Psoas muscle (tissue), 8 donors: ENCODE results near the gene PIP4K2C. TPM values are rescaled to one million over a fixed set of nuclear protein-coding genes. Genes with fewer than 3 reads are reported as not detected.

Experiments used
- ATAC-seq, 4 donors: fragments of 200-7000 bp; cut with Tn5 transposase; one replicate each; pipeline ENCODE4 v1.9.1; 2020; ENCODE audit warnings: moderate library complexity in 3 of 4, mild to moderate bottlenecking in 2 of 4
- DNase-seq, 2 donors: peaks; one replicate each; pipeline ENCODE4 v3.0.0-alpha.2; 2020
- H3K27ac ChIP-seq: fragments of 200-600 bp; one replicate; pipeline ENCODE4 v1.8.0; 2022
- H3K27me3 ChIP-seq, 3 donors: fragments of 200-600 bp in 1 of 3; one replicate each; pipeline versions ENCODE4 v1.6.1 to v1.8.0; 2013 to 2022; ENCODE audit warnings: low read length in 2 of 3, mild to moderate bottlenecking in 2 of 3, moderate library complexity in 1 of 3; ENCODE audit not compliant: insufficient read depth in 3 of 3
- H3K36me3 ChIP-seq, 2 donors: fragments of 200-600 bp in 1 of 2; one replicate each; pipeline versions ENCODE4 v1.6.1 to v1.8.0; 2013 to 2022; ENCODE audit warnings: low read depth in 1 of 2, mild to moderate bottlenecking in 1 of 2, moderate library complexity in 1 of 2; ENCODE audit not compliant: insufficient read depth in 1 of 2
- H3K4me1 ChIP-seq: fragments of 200-600 bp; one replicate; pipeline ENCODE4 v1.8.0; 2022
- H3K4me3 ChIP-seq: fragments of 200-600 bp; one replicate; pipeline ENCODE4 v1.8.0; 2022; ENCODE audit warnings: mild to moderate bottlenecking
- H3K9me3 ChIP-seq: fragments of 200-600 bp; one replicate; pipeline ENCODE4 v1.8.0; 2022
- CTCF ChIP-seq: fragments of 200-600 bp; IDR thresholded peaks from one replicate; pipeline ENCODE4 v1.8.0; 2022; ENCODE audit warnings: antibody characterized with exemption
- whole genome bisulfite sequencing, 3 donors: extraction: QIAGEN DNeasy Blood & Tissue Kit; methylation state at CpG; one replicate each; pipeline versions ENCODE4 v1.1.6 to v1.1.7; 2013; 5-methylcytosine and 5-hydroxymethylcytosine counted together
- intact Hi-C, 2 donors: fragments of 100-400 bp; cut with DNase I; formaldehyde crosslinking; loops; one replicate each; pipeline versions ENCODE4 v1.11.0 to v1.14.2; 2022
- long read RNA-seq, 2 donors: library from polyadenylated mRNA; unstranded; transcript quantifications; one replicate each; pipeline ENCODE4 v2.0.0, GENCODE V29; 2021
- polyA plus RNA-seq, 3 donors: library from polyadenylated mRNA; stranded (reverse); fragments of 200-250 nt; gene quantifications; one replicate each; pipeline ENCODE4 v1.2.3, GENCODE V29; 2013
- total RNA-seq, 4 donors: library from RNA; stranded (reverse); fragmentation: NEBNext Ultra II Directional in 2 of 4; extraction: Animal tissue kit (Norgen Biotek cat#: 25700) in 2 of 4; gene quantifications; one replicate each; pipeline versions ENCODE4 v1.2.1 to v1.2.4, GENCODE V29; 2021 to 2023
- donor health status: healthy with polysubstance abuse.
- donor health status: DM: no; HTN: no; CAD: no; lungs with moderate emphysema.
- donor health status: Bipolar disorder and iron deficiency.
- donor health status: healthy.
- donor health status: DM: yes; HTN: yes; CAD: no.
- donor health status: DM: no; HTN: no; CAD: no.
- donor health status: DM: no; HTN: no; CAD: no.
- donor health status: DM: yes; HTN: yes; CAD: no.

PIP4K2C gene
- total RNA-seq (10 to 100 TPM in 2 of 4 donors, 1 to 10 TPM in 2; 8.1 to 13.3 (median 9.9) TPM), polyA plus RNA-seq (10 to 100 TPM in 2 of 3 donors, 1 to 10 TPM in 1; 7.7 to 16.4 (median 16.0) TPM)
- long read RNA-seq, donor 1, partial matches to known transcripts, result 0 of 4 reads
- long read RNA-seq, donor 1, other reads (novel, unspliced or antisense), result 0 of 4 reads
- long read RNA-seq, donor 2, transcript PIP4K2C-201 (10 exons, 2,924 nt), result major isoform, 26 of 29 reads
- long read RNA-seq, donor 2, partial matches to known transcripts, result 2 of 29 reads
- long read RNA-seq, donor 2, other reads (novel, unspliced or antisense), result 0 of 29 reads

DNA sequence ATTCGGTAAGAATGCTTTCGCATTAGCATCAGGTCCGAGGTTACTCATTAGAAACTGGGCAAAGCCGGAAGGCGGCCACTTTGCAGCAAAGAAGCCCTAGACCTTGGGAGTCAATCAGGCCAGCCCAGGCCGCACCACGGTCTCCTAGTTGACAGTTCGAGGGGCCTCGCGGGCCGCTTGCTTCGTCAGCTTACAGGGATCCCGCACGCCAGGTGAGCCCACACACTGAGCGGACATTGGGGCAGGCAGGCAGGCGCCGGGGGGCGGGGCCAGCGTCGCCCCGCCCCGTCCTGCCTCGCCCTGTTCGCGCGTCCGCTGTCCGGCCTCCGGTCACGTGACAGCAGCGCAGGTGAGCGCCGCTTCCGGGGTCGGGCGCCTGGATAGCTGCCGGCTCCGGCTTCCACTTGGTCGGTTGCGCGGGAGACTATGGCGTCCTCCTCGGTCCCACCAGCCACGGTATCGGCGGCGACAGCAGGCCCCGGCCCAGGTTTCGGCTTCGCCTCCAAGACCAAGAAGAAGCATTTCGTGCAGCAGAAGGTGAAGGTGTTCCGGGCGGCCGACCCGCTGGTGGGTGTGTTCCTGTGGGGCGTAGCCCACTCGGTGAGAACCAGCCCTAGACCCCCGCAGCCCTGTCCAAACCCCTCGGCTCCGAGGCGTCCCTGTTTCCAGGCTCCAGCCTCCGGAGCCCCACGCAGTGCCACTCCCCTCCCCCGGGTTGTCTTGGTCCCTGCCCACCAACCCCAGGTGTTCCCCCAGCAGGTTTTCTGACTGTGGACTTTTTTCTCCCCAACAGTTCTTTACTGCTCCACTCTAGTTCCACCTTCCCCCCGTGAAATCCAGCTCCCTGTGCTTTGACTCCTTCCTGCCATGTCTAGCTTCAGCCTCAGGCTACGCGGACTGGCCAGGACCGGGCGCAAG is at the start of gene PIP4K2C:
TSS of gene PIP4K2C (plus strand) at position 329 of the 918 bp plus-strand sequence. CDS start at position 427, 98 bp downstream.
- intact Hi-C loops, result no loop called here
- Histone ChIP-seq H3K36me3 (peaks cover 0 to 25% of the 10 kb centered on the region in 2 donors), H3K9me3 (no peaks in the 10 kb centered on the region), H3K27ac (peak within 1 kb of the TSS; percentile 41), H3K4me3 (peak within 1 kb of the TSS; percentile 70), H3K27me3 (peaks cover 0 to 7% (median 2%) of the 10 kb centered on the region in 3 donors), H3K4me1 (no peaks in the 10 kb centered on the region)
- ATAC-seq (peak; percentile 97 to 99 (median 99)), DNase-seq (peak; percentile 74 to 81)
- no peak for TF ChIP-seq CTCF
- 1% methylated on average over 64 to 69 of the region's 69 CpGs for WGBS, 3 donors

- DNase-seq (no peak), ATAC-seq (no peak)
- Histone ChIP-seq H3K9me3 (no peaks in the 10 kb centered on the region), H3K27me3 (no peaks in the 10 kb centered on the region), H3K36me3 (peaks cover 9 to 74% of the 10 kb centered on the region in 2 donors), H3K27ac (no peak overlapping the region), H3K4me1 (peaks cover 17% of the 10 kb centered on the region), H3K4me3 (no peak overlapping the region)
- 77 to 83% (median 78%) methylated on average over 2 of the region's 2 CpGs for WGBS, 3 donors
- TF ChIP-seq CTCF, result no peak
- intact Hi-C loops, result no loop called here
Observed at GRCh38 chr12:57541717-57542116, 49.3 kb upstream of the PIP4K2C start.

- H3K4me3 ChIP-seq, result no peak overlapping the region
- no peaks in the 10 kb centered on the region for H3K9me3 ChIP-seq
- ATAC-seq, result no peak
- intact Hi-C loops, result no loop called here
- peaks cover 4 to 58% of the 10 kb centered on the region in 2 donors for H3K36me3 ChIP-seq
- WGBS, 3 donors, result 75 to 94% (median 77%) methylated on average over 2 of the region's 2 CpGs
- H3K4me1 ChIP-seq, result peaks cover 17% of the 10 kb centered on the region
- no peak for TF ChIP-seq CTCF
- H3K27me3 ChIP-seq, result peaks cover 0 to 4% (median 0%) of the 10 kb centered on the region in 3 donors
- no peak for DNase-seq
- H3K27ac ChIP-seq, result no peak overlapping the region
Observed at GRCh38 chr12:57543581-57543980, 47.4 kb upstream of the PIP4K2C start.

DNA sequence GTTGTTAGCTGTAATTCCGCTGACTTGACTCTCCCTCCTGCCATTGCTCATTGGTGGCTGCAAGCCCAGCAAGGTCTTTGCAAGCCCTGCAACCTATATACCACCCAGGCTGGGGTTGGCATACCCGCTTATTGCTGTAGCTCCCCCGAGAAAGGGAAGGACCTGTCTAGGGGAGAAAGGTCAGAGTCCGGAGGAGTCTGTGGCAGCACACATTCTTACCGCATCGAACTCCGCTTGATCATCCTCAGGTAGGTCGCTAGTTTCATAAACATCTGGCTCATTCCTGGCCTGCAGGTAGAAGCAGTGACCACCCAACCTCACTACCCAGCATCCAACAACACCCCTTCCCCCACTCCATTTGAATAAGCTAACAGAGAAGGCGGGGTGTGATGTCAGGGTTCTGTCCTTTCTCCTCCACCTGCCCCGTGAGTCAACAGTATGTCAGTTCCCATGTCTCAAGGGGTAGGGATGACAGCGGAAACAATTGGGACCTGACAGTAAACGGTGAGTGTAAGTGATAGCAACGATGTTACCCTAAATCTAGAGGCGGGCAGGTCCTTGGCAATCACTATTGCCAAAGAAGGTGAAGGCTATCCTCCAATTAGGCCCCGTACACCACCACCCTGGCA is 45.1 kb upstream of the PIP4K2C start:
- Histone ChIP-seq H3K36me3 (peaks cover 2 to 36% of the 10 kb centered on the region in 2 donors), H3K4me1 (peaks cover 20% of the 10 kb centered on the region), H3K9me3 (no peaks in the 10 kb centered on the region), H3K27me3 (peaks cover 0 to 28% (median 7%) of the 10 kb centered on the region in 3 donors), H3K27ac (peak overlapping the region; percentile 86), H3K4me3 (peak overlapping the region; percentile 97)
- ATAC-seq (peak; percentile 5 to 64 (median 41)), DNase-seq (no peak)
- intact Hi-C loops, result loop anchor here in 1 of 2 donors (5.0 kb wide), 1 partner anchor 146 kb away; the partner anchor contains the start of gene OS9
- no peak for TF ChIP-seq CTCF
- WGBS, 3 donors, result 60 to 63% (median 60%) methylated on average over 15 of the region's 15 CpGs
